Neuron (in vitro differentiated cells): Measurements from ENCODE around the gene STARD8.
"Not testable (repeated sequence)": the region's sequence is repeated elsewhere in the genome, so short reads cannot be mapped to it uniquely, and the experiment has no call there.

Source experiments
- H2AFZ ChIP-seq: one replicate; pipeline ENCODE4 v1.6.1; 2013; ENCODE audit warnings: low read depth, mild to moderate bottlenecking, inconsistent platforms, low read length, moderate library complexity
- H3K27me3 ChIP-seq: one replicate; pipeline ENCODE4 v1.6.1; 2013; ENCODE audit warnings: low read length; ENCODE audit not compliant: insufficient read depth
- H3K36me3 ChIP-seq: one replicate; pipeline ENCODE4 v1.6.1; 2013; ENCODE audit warnings: low read length; ENCODE audit not compliant: insufficient read depth
- H3K4me1 ChIP-seq: one replicate; pipeline ENCODE4 v1.6.1; 2013; ENCODE audit warnings: low read length; ENCODE audit not compliant: insufficient read depth
- H3K4me3 ChIP-seq: 2 replicates; pipeline ENCODE4 v1.5.1; 2013; ENCODE audit warnings: mild to moderate bottlenecking, low read length, moderate library complexity
- H3K9me3 ChIP-seq: one replicate; pipeline ENCODE4 v1.6.1; 2013; ENCODE audit warnings: low read length

STARD8 gene

GRCh38 chrX:68647156-68647957, at the start of gene STARD8:
TSS of gene STARD8 (plus strand) at chrX:68647666. CDS start at chrX:68647883, 217 bp downstream.
- Histone ChIP-seq H3K4me1 (no peaks in the 10 kb centered on the region), H2AFZ (no peak within 1 kb of the TSS), H3K27me3 (peaks cover 21% of the 10 kb centered on the region), H3K36me3 (no peaks in the 10 kb centered on the region), H3K9me3 (no peaks in the 10 kb centered on the region), H3K4me3 (no peak within 1 kb of the TSS)

GRCh38 chrX:68598841-68599240, 48.6 kb upstream of the STARD8 start:
- Histone ChIP-seq H3K4me3 (no peak overlapping the region), H3K9me3 (peaks cover 3% of the 10 kb centered on the region), H2AFZ (no peak overlapping the region)

GRCh38 chrX:68599256-68600152, 48.0 kb upstream of the STARD8 start:
- no peaks in the 10 kb centered on the region for H3K36me3 ChIP-seq
- no peaks in the 10 kb centered on the region for H3K4me1 ChIP-seq
- H2AFZ ChIP-seq = no peak overlapping the region
- H3K27me3 ChIP-seq = no peaks in the 10 kb centered on the region
- H3K4me3 ChIP-seq = no peak overlapping the region
- H3K9me3 ChIP-seq = peaks cover 3% of the 10 kb centered on the region

More at GRCh38 chrX:68598841-68599240, 48.6 kb upstream of the STARD8 start:
- Histone ChIP-seq H3K4me1 (no peaks in the 10 kb centered on the region), H3K36me3 (no peaks in the 10 kb centered on the region), H3K27me3 (no peaks in the 10 kb centered on the region)

- not testable (repeated sequence) for H2AFZ ChIP-seq, H3K4me1 ChIP-seq, H3K4me3 ChIP-seq, H3K9me3 ChIP-seq, H3K27me3 ChIP-seq, H3K36me3 ChIP-seq
These were observed 43.2 kb upstream of the STARD8 start for GRCh38 chrX:68604216-68604615.

GRCh38 chrX:68614733-68615132, 32.7 kb upstream of the STARD8 start:
- H3K4me3 ChIP-seq, H3K27me3 ChIP-seq, H3K9me3 ChIP-seq, H3K36me3 ChIP-seq, H3K4me1 ChIP-seq, H2AFZ ChIP-seq: not testable (repeated sequence)

- H3K4me3 ChIP-seq = no peak overlapping the region
- no peaks in the 10 kb centered on the region for H3K9me3 ChIP-seq
These were observed 19.5 kb upstream of the STARD8 start for GRCh38 chrX:68627986-68628385.

GRCh38 chrX:68629936-68630335, 17.5 kb upstream of the STARD8 start:
- H3K27me3 ChIP-seq, H3K36me3 ChIP-seq, H3K9me3 ChIP-seq: not testable (repeated sequence)

More at GRCh38 chrX:68627986-68628385, 19.5 kb upstream of the STARD8 start:
- Histone ChIP-seq H2AFZ (no peak overlapping the region), H3K27me3 (no peaks in the 10 kb centered on the region), H3K4me1 (no peaks in the 10 kb centered on the region), H3K36me3 (no peaks in the 10 kb centered on the region)

GRCh38 chrX:68631336-68631735, 16.1 kb upstream of the STARD8 start:
- H3K4me3 ChIP-seq = no peak overlapping the region

More at GRCh38 chrX:68629936-68630335, 17.5 kb upstream of the STARD8 start:
- H3K4me1 ChIP-seq, H3K4me3 ChIP-seq, H2AFZ ChIP-seq: not testable (repeated sequence)

GRCh38 chrX:68632491-68632890, 15.0 kb upstream of the STARD8 start:
- Histone ChIP-seq H2AFZ (no peak overlapping the region), H3K36me3 (no peaks in the 10 kb centered on the region), H3K9me3 (no peaks in the 10 kb centered on the region), H3K4me3 (no peak overlapping the region), H3K4me1 (no peaks in the 10 kb centered on the region), H3K27me3 (no peaks in the 10 kb centered on the region)

More at GRCh38 chrX:68631336-68631735, 16.1 kb upstream of the STARD8 start:
- Histone ChIP-seq H3K4me1 (no peaks in the 10 kb centered on the region), H3K36me3 (no peaks in the 10 kb centered on the region), H3K27me3 (no peaks in the 10 kb centered on the region), H3K9me3 (no peaks in the 10 kb centered on the region), H2AFZ (no peak overlapping the region)

GRCh38 chrX:68633981-68634380, 13.5 kb upstream of the STARD8 start:
- no peaks in the 10 kb centered on the region for H3K36me3 ChIP-seq
- H3K9me3 ChIP-seq = no peaks in the 10 kb centered on the region
- no peaks in the 10 kb centered on the region for H3K4me1 ChIP-seq
- no peak overlapping the region for H2AFZ ChIP-seq
- H3K27me3 ChIP-seq = no peaks in the 10 kb centered on the region
- H3K4me3 ChIP-seq = no peak overlapping the region

GRCh38 chrX:68634649-68635227, 12.7 kb upstream of the STARD8 start:
- no peaks in the 10 kb centered on the region for H3K36me3 ChIP-seq
- H3K27me3 ChIP-seq = no peaks in the 10 kb centered on the region
- no peaks in the 10 kb centered on the region for H3K9me3 ChIP-seq
- no peaks in the 10 kb centered on the region for H3K4me1 ChIP-seq
- H3K4me3 ChIP-seq = no peak overlapping the region
- H2AFZ ChIP-seq = no peak overlapping the region

- Histone ChIP-seq H3K27me3 (no peaks in the 10 kb centered on the region), H3K36me3 (no peaks in the 10 kb centered on the region), H3K4me1 (no peaks in the 10 kb centered on the region), H3K9me3 (no peaks in the 10 kb centered on the region), H2AFZ (no peak overlapping the region), H3K4me3 (no peak overlapping the region)
These were observed 6.8 kb upstream of the STARD8 start for GRCh38 chrX:68640661-68641060.

GRCh38 chrX:68644861-68645260, 2.6 kb upstream of the STARD8 start:
- Histone ChIP-seq H3K4me3 (no peak overlapping the region), H2AFZ (no peak overlapping the region), H3K9me3 (no peaks in the 10 kb centered on the region), H3K4me1 (no peaks in the 10 kb centered on the region), H3K27me3 (peaks cover 21% of the 10 kb centered on the region), H3K36me3 (no peaks in the 10 kb centered on the region)
